Keratinocyte (primary cell): ENCODE results near the gene ANKRD23. TPM values are rescaled to one million over a fixed set of nuclear protein-coding genes. Genes with fewer than 3 reads are reported as not detected.

ENCODE experiments used
- DNase-seq: peaks from one replicate; pipeline ENCODE4 v3.0.0-alpha.2; 2011; ENCODE audit warnings: low read depth, missing footprints, low spot score
- FAIRE-seq: peaks from 2 replicates; lab custom pipeline; 2011; peaks lifted over from hg19 to GRCh38; lab: Jason Lieb, UNC
- H2AFZ ChIP-seq: 2 replicates; pipeline ENCODE4 v1.6.0; 2012; ENCODE audit warnings: low read length, control low read depth, inconsistent platforms; ENCODE audit not compliant: control insufficient read depth
- H3K27ac ChIP-seq: 2 replicates; pipeline ENCODE4 v1.5.1; 2011; ENCODE audit warnings: low read length; ENCODE audit not compliant: control insufficient read depth, insufficient read depth
- H3K27me3 ChIP-seq: 3 replicates; pipeline ENCODE4 v1.6.0; 2011; ENCODE audit warnings: low read length; ENCODE audit not compliant: control insufficient read depth, insufficient read depth; ENCODE audit errors: extremely low read depth
- H3K36me3 ChIP-seq, 2 experiments: 2 replicates in 1 of 2; 3 replicates in 1 of 2; pipeline ENCODE4 v1.5.1; 2011; ENCODE audit warnings: low read length in 2 of 2, mild to moderate bottlenecking in 1 of 2; ENCODE audit not compliant: control insufficient read depth in 2 of 2, insufficient read depth in 2 of 2; ENCODE audit errors: extremely low read depth in 1 of 2
- H3K4me1 ChIP-seq: 3 replicates; pipeline ENCODE4 v1.5.1; 2011; ENCODE audit warnings: low read length; ENCODE audit not compliant: control insufficient read depth, insufficient read depth; ENCODE audit errors: extremely low read depth
- H3K4me2 ChIP-seq: 3 replicates; pipeline ENCODE4 v1.6.0; 2011; ENCODE audit warnings: low read depth, low read length; ENCODE audit not compliant: control insufficient read depth, insufficient read depth; ENCODE audit errors: extremely low read depth
- H3K4me3 ChIP-seq, 3 experiments: fragments of 200-600 bp in 1 of 3; sonication (generic) in 1 of 3; 2 replicates in 2 of 3; 3 replicates in 1 of 3; pipeline ENCODE4 v1.5.1; 2011 to 2016; ENCODE audit warnings: low read length in 3 of 3, mild to moderate bottlenecking in 3 of 3, control low read depth in 2 of 3, inconsistent platforms in 1 of 3, low read depth in 1 of 3, mixed read lengths in 1 of 3, mixed run types in 1 of 3, moderate library complexity in 1 of 3; ENCODE audit not compliant: control insufficient read depth in 2 of 3, insufficient read depth in 2 of 3; ENCODE audit errors: extremely low read depth in 1 of 3
- H3K79me2 ChIP-seq: 2 replicates; pipeline ENCODE4 v1.6.0; 2012; ENCODE audit warnings: low read length; ENCODE audit not compliant: control insufficient read depth, insufficient read depth
- H3K9ac ChIP-seq: 3 replicates; pipeline ENCODE4 v1.6.0; 2011; ENCODE audit warnings: low read length; ENCODE audit not compliant: control insufficient read depth, insufficient read depth; ENCODE audit errors: extremely low read depth
- H3K9me1 ChIP-seq: 3 replicates; pipeline ENCODE4 v1.6.0; 2011; ENCODE audit warnings: low read length; ENCODE audit not compliant: control insufficient read depth, insufficient read depth; ENCODE audit errors: extremely low read depth
- H3K9me3 ChIP-seq: 2 replicates; pipeline ENCODE4 v1.5.1; 2012; ENCODE audit warnings: low read depth, low read length; ENCODE audit not compliant: control insufficient read depth
- H4K20me1 ChIP-seq: 3 replicates; pipeline ENCODE4 v1.6.0; 2011; ENCODE audit warnings: low read length; ENCODE audit not compliant: control insufficient read depth, insufficient read depth; ENCODE audit errors: extremely low read depth
- EZH2 ChIP-seq: IDR thresholded peaks from one replicate; pipeline ENCODE4 v1.6.1; 2012; ENCODE audit warnings: inconsistent platforms, mild to moderate bottlenecking, low read length, moderate library complexity
- dilution Hi-C: fragments of 300-500 bp; cut with MboI; formaldehyde crosslinking; loops from one replicate; pipeline ENCODE4 v1.7.0; 2020; ENCODE audit warnings: low sequenced_read_pairs; ENCODE audit not compliant: extremely low pct_ligation_motif_present
- polyA plus RNA-seq, 5 experiments: library from polyadenylated mRNA; depleted of rRNA in 3 of 5; stranded (reverse) in 3 of 5; stranded (forward) in 1 of 5; unstranded in 1 of 5; fragments of >200 nt; gene quantifications; 1 replicate in 1 of 5; 2 replicates in 3 of 5; 3 replicates in 1 of 5; pipeline versions ENCODE4 v1.2.1 to v1.2.3, GENCODE V29; 2011 to 2012; ENCODE audit warnings: missing spikeins in 2 of 5, low read depth in 1 of 5, low replicate concordance in 1 of 5
- TF ChIP-seq, protein P1 (sequence below), 3 experiments: IDR thresholded peaks in 1 of 3; conservative IDR thresholded peaks in 1 of 3; optimal IDR thresholded peaks in 1 of 3; 2 replicates in 2 of 3; 3 replicates in 1 of 3; pipeline versions ENCODE3 to v1.5.1; 2011; ENCODE audit warnings: low read length in 3 of 3, mild to moderate bottlenecking in 3 of 3, moderate library complexity in 2 of 3, control low read depth in 1 of 3, inconsistent platforms in 1 of 3; ENCODE audit not compliant: insufficient read depth in 2 of 3; ENCODE audit errors: extremely low read depth in 1 of 3

Gene ANKRD23
- polyA plus RNA-seq, 1 donor (not counting 4 experiments of a cell fraction or from before 2014, with no cell fraction given), result 1.4 TPM

DNA sequence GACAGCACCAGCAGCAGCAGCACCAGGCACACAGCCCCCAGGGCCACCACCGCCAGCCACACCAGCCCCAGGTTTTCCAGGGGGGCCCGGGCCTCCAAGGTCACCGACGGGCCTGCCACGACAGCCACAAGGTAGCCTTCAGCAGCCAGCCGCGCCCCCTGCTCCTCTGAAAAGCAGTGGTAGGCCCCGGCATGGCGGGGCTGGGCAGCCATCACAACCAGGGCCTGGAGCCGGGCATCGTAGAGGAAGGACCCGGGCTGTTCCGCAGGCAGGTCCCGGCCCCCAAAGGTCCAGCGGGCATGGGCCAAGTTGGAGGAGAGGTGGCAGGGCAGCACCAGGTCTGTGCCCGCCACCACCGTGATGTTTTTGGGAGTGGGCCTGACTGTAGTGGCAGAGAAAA is 17.3 kb upstream of the ANKRD23 start:
- Histone ChIP-seq H3K36me3 (peaks cover 26 to 40% of the 10 kb centered on the region in 2 experiments), H3K79me2 (peaks cover 8% of the 10 kb centered on the region), H3K27me3 (no peaks in the 10 kb centered on the region), H3K27ac (no peak overlapping the region), H3K9me1 (no peaks in the 10 kb centered on the region), H2AFZ (no peak overlapping the region), H3K9ac (no peak overlapping the region), H3K4me2 (no peak overlapping the region), H3K4me3 (no peak overlapping the region), H3K9me3 (no peaks in the 10 kb centered on the region), H3K4me1 (peaks cover 10% of the 10 kb centered on the region), H4K20me1 (no peaks in the 10 kb centered on the region)
- DNase-seq (no peak), FAIRE-seq (no peak)
- dilution Hi-C loops, result no loop called here
- no peak for TF ChIP-seq EZH2
- TF ChIP-seq, protein P1, sequence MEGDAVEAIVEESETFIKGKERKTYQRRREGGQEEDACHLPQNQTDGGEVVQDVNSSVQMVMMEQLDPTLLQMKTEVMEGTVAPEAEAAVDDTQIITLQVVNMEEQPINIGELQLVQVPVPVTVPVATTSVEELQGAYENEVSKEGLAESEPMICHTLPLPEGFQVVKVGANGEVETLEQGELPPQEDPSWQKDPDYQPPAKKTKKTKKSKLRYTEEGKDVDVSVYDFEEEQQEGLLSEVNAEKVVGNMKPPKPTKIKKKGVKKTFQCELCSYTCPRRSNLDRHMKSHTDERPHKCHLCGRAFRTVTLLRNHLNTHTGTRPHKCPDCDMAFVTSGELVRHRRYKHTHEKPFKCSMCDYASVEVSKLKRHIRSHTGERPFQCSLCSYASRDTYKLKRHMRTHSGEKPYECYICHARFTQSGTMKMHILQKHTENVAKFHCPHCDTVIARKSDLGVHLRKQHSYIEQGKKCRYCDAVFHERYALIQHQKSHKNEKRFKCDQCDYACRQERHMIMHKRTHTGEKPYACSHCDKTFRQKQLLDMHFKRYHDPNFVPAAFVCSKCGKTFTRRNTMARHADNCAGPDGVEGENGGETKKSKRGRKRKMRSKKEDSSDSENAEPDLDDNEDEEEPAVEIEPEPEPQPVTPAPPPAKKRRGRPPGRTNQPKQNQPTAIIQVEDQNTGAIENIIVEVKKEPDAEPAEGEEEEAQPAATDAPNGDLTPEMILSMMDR (optimal IDR thresholded peaks at IDR 0.05 in 1 of 3, IDR thresholded peaks at IDR 0.05 in 1 of 3, conservative IDR thresholded peaks at IDR 0.05 in 1 of 3; ENCODE audit: extremely low read depth in 1 of 3, insufficient read depth in 2 of 3, low read length in 3 of 3), result no peak

DNA sequence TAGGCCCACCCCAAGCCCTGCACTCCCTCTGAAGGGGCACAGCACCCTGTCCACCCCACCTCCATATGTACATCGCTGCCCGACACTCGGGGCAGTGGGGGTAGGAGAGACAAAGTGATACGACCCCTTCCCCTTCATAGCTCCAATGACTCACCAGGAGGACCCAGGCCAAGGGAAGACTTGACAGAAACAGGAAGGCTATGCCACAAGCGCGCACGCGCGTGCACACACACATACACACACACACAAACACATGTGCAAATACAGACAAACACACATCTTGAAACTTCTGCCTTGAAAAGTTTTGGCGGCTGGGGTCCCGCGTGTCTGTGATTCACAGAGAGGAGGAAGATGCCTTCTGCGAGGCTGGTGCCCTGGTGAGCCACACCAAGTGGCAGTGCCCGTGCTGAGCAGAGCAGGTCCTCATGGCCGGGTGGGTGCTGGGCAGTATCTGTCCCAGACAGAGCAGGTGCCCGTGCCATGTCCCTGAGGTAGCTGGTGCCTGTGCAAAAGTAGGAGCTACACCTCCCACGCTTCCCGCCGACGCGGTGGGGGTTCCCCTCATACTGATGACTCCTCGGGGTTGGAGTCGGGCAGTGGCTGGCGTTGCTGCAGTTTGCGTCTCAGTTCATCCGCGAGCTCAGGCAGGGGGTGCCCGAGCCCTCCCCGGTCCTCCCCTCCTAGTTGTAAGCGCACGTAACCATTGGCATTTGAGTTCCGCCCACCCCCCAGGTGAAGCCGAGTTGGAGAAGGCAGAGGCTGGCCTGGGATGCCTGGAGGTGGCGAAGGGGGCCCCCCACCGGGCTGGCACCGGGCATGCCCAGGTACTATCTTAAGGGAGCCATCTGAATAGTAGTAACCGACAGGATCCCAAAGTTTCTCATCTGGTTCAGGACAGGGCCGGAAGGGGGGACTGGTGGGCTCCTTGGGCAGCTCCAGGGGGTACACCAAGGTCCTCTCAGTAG is 16.5 kb upstream of the ANKRD23 start:
- no peak for DNase-seq
- Histone ChIP-seq H2AFZ (no peak overlapping the region), H3K9me1 (no peaks in the 10 kb centered on the region), H3K79me2 (peaks cover 8% of the 10 kb centered on the region), H3K4me3 (no peak overlapping the region), H3K4me2 (no peak overlapping the region), H3K36me3 (peaks cover 22 to 34% of the 10 kb centered on the region in 2 experiments), H3K4me1 (peaks cover 10% of the 10 kb centered on the region), H3K27me3 (no peaks in the 10 kb centered on the region), H4K20me1 (no peaks in the 10 kb centered on the region), H3K27ac (no peak overlapping the region), H3K9ac (no peak overlapping the region), H3K9me3 (no peaks in the 10 kb centered on the region)
- dilution Hi-C loops, result no loop called here
- no peak for TF ChIP-seq EZH2
- TF ChIP-seq, protein P1 (optimal IDR thresholded peaks at IDR 0.05 in 1 of 3, IDR thresholded peaks at IDR 0.05 in 1 of 3, conservative IDR thresholded peaks at IDR 0.05 in 1 of 3; ENCODE audit: extremely low read depth in 1 of 3, insufficient read depth in 2 of 3, low read length in 3 of 3), result no peak
- FAIRE-seq, result no peak
